ENCODE data around the gene RPS6KA1. TPM values are rescaled to one million over a fixed set of nuclear protein-coding genes. Genes with fewer than 3 reads are reported as not detected.

RPS6KA1 gene
- total and polyA plus RNA-seq, 2 of the 4 experiments (the other 2 are of a cell fraction) = 3.6 to 6.3 TPM

DNA sequence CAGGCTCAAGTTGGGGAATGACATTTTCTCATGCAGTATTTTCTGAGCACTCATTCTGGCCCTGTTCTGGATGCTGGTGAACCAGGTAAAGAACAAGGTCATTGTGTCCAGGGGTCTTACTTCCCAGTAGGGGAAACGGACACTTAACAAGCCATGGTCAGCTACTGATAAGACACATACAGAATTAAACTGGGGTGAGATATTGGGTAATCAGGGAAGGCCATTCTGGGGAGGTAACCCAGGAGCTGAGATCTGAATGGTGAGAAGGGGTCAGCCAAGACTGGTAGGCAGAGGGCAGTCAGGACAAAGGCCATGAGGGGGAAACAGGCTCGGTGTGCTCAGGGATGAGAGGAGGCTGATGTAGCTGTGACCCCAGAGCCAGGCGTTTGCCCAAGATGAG, 45.8 kb downstream of the RPS6KA1 start:
- ChIA-PET CTCF (no interaction called here), POLR2A (ENCODE audit: unreplicated experiment) (no interaction called here)
- no peaks in the 10 kb centered on the region for H3K79me1 ChIP-seq (ENCODE audit: low read depth in 1 of 2, low read length in 2 of 2)
- intact Hi-C loops (cut with micrococcal nuclease) = no loop called here
- no peak overlapping the region for H3K4me3 ChIP-seq (ENCODE audit: insufficient read depth, low read depth, low read length)
- TF ChIP-seq CEBPB (IDR thresholded peaks at IDR 0.05; ENCODE audit: low read depth, low read length) = no peak
- TF ChIP-seq, protein P1, sequence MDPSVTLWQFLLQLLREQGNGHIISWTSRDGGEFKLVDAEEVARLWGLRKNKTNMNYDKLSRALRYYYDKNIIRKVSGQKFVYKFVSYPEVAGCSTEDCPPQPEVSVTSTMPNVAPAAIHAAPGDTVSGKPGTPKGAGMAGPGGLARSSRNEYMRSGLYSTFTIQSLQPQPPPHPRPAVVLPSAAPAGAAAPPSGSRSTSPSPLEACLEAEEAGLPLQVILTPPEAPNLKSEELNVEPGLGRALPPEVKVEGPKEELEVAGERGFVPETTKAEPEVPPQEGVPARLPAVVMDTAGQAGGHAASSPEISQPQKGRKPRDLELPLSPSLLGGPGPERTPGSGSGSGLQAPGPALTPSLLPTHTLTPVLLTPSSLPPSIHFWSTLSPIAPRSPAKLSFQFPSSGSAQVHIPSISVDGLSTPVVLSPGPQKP (IDR thresholded peaks at IDR 0.05; ENCODE audit: borderline replicate concordance, low read depth, low read length) = no peak
- no peak for TF ChIP-seq MXI1 (IDR thresholded peaks at IDR 0.05; ENCODE audit: borderline replicate concordance, low read depth, low read length)
- no peak for TF ChIP-seq FOS (IDR thresholded peaks at IDR 0.05; ENCODE audit: low read depth, low read length)
- no peak for TF ChIP-seq RAD21 (IDR thresholded peaks at IDR 0.05; ENCODE audit: low read length)
- no peak for TF ChIP-seq MAFK (IDR thresholded peaks at IDR 0.05; ENCODE audit: low read depth, low read length)
- no peak for TF ChIP-seq RFX5 (IDR thresholded peaks at IDR 0.05; ENCODE audit: low read depth, low read length)
- no peak for TF ChIP-seq SMC3 (IDR thresholded peaks at IDR 0.05; ENCODE audit: low read depth, low read length)
- TF ChIP-seq, protein P2, sequence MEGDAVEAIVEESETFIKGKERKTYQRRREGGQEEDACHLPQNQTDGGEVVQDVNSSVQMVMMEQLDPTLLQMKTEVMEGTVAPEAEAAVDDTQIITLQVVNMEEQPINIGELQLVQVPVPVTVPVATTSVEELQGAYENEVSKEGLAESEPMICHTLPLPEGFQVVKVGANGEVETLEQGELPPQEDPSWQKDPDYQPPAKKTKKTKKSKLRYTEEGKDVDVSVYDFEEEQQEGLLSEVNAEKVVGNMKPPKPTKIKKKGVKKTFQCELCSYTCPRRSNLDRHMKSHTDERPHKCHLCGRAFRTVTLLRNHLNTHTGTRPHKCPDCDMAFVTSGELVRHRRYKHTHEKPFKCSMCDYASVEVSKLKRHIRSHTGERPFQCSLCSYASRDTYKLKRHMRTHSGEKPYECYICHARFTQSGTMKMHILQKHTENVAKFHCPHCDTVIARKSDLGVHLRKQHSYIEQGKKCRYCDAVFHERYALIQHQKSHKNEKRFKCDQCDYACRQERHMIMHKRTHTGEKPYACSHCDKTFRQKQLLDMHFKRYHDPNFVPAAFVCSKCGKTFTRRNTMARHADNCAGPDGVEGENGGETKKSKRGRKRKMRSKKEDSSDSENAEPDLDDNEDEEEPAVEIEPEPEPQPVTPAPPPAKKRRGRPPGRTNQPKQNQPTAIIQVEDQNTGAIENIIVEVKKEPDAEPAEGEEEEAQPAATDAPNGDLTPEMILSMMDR (conservative IDR thresholded peaks at IDR 0.05; ENCODE audit: low read depth, low read length) = no peak
- no peak for TF ChIP-seq RCOR1 (IDR thresholded peaks at IDR 0.05; ENCODE audit: insufficient replicate concordance, low read length)
- TF ChIP-seq POLR2A (IDR thresholded peaks at IDR 0.05; ENCODE audit: low read depth, low read length) = no peak
- no peak for TF ChIP-seq MAZ (IDR thresholded peaks at IDR 0.05; ENCODE audit: borderline replicate concordance, low read depth, low read length)
- TF ChIP-seq, protein P3, sequence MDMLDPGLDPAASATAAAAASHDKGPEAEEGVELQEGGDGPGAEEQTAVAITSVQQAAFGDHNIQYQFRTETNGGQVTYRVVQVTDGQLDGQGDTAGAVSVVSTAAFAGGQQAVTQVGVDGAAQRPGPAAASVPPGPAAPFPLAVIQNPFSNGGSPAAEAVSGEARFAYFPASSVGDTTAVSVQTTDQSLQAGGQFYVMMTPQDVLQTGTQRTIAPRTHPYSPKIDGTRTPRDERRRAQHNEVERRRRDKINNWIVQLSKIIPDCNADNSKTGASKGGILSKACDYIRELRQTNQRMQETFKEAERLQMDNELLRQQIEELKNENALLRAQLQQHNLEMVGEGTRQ (IDR thresholded peaks at IDR 0.05; ENCODE audit: low read depth, low read length) = no peak
- peaks cover 7% of the 10 kb centered on the region; the same call in 1 of the 2 replicates for H3K27me3 ChIP-seq (ENCODE audit: control insufficient read depth, insufficient read depth, low read length)
- no peak overlapping the region for H2AK9ac ChIP-seq (replicated peaks; ENCODE audit: low read depth, low read length, poor library complexity)
- no peak overlapping the region for H3K23ac ChIP-seq (ENCODE audit: low read depth, low read length)
- no peak overlapping the region for H2AK5ac ChIP-seq (ENCODE audit: low read depth, low read length)
- no peak overlapping the region for H2BK5ac ChIP-seq (ENCODE audit: low read depth, low read length, poor library complexity, severe bottlenecking)
- in situ Hi-C loops (cut with MboI; ENCODE audit: low sequenced_read_pairs) = no loop called here
- H2BK20ac ChIP-seq (ENCODE audit: low read depth, low read length) = no peak overlapping the region
- no peak overlapping the region for H2AFZ ChIP-seq (replicated peaks; ENCODE audit: low read length, poor library complexity)
- no peak overlapping the region for H3K4me2 ChIP-seq (ENCODE audit: low read depth, low read length)
- ATAC-seq (ENCODE audit: low read depth) (no peak), DNase-seq (no peak)
- WGBS, 2 experiments (ENCODE audit: extremely low coverage in 2 of 2, insufficient read length in 1 of 2) = no CpG with 5 or more reads among the region's 3 CpGs
- no TSS peak for BruUV-seq (replicated peaks)
- no peaks in the 10 kb centered on the region for H4K20me1 ChIP-seq (ENCODE audit: insufficient read depth, low read length)
- H3K27ac ChIP-seq (ENCODE audit: insufficient read depth, low read length) = no peak overlapping the region
- H3K9ac ChIP-seq (ENCODE audit: low read depth, low read length) = no peak overlapping the region
- no peak overlapping the region for H4K5ac ChIP-seq (ENCODE audit: low read depth, low read length)
- no peak overlapping the region for H4K91ac ChIP-seq (ENCODE audit: insufficient read depth, low read depth, low read length)
- no peak overlapping the region for H3K4ac ChIP-seq (ENCODE audit: low read depth, low read length)
- H2BK15ac ChIP-seq (ENCODE audit: low read depth, low read length) = no peak overlapping the region
- H4K8ac ChIP-seq (ENCODE audit: low read depth in 2 of 2, low read length in 2 of 2) = no peak overlapping the region
- no peak overlapping the region for H3K56ac ChIP-seq (ENCODE audit: extremely low read depth, insufficient read depth, low read length)
- no peaks in the 10 kb centered on the region for H3K36me3 ChIP-seq (ENCODE audit: control insufficient read depth, insufficient read depth, low read length)
- H3K9me1 ChIP-seq (ENCODE audit: insufficient read depth, low read length) = no peaks in the 10 kb centered on the region
- peaks cover 2% of the 10 kb centered on the region; the same call in 1 of the 2 replicates for H3K4me1 ChIP-seq (ENCODE audit: control insufficient read depth, insufficient read depth, low read length)
- H3K18ac ChIP-seq (ENCODE audit: low read depth, low read length) = no peak overlapping the region
- no peak overlapping the region for H3K14ac ChIP-seq (replicated peaks; ENCODE audit: low read depth, low read length)
- H2BK120ac ChIP-seq (ENCODE audit: low read depth, low read length) = no peak overlapping the region
- dilution Hi-C loops (cut with HindIII; ENCODE audit: low sequenced_read_pairs, unreplicated experiment) = loop anchor here (25.0 kb wide), 1 partner anchor 212 kb away; the partner anchor contains the start of gene PIGV
- no peaks in the 10 kb centered on the region for H3K9me3 ChIP-seq (ENCODE audit: control insufficient read depth, insufficient read depth, low read length)
